BE2C (cell line): Measurements from ENCODE around the gene KAZN.

Source experiments
- DNase-seq: peaks from one replicate; pipeline ENCODE4 v3.0.0-alpha.2; 2020
- H3K27me3 ChIP-seq: fragments of 250-450 bp; sonication (Bioruptor Pico); 2 replicates; pipeline ENCODE4 v1.5.1; 2020; ENCODE audit warnings: mild to moderate bottlenecking
- H3K36me3 ChIP-seq: fragments of 250-450 bp; sonication (Bioruptor Pico); 2 replicates; pipeline ENCODE4 v1.5.1; 2020; ENCODE audit warnings: mild to moderate bottlenecking
- H3K4me1 ChIP-seq: fragments of 250-450 bp; sonication (Bioruptor Pico); 2 replicates; pipeline ENCODE4 v1.5.1; 2020
- H3K4me3 ChIP-seq: 2 replicates; pipeline ENCODE4 v1.5.1; 2011; ENCODE audit warnings: low read depth, low read length
- H3K9me3 ChIP-seq: fragments of 250-450 bp; sonication (Bioruptor Pico); 2 replicates; pipeline ENCODE4 v1.5.1; 2020
- TF ChIP-seq, protein P1 (sequence below): IDR thresholded peaks from 2 replicates; pipeline ENCODE4 v1.5.1; 2012; ENCODE audit warnings: mild to moderate bottlenecking, low read depth, low read length

The KAZN gene

DNA sequence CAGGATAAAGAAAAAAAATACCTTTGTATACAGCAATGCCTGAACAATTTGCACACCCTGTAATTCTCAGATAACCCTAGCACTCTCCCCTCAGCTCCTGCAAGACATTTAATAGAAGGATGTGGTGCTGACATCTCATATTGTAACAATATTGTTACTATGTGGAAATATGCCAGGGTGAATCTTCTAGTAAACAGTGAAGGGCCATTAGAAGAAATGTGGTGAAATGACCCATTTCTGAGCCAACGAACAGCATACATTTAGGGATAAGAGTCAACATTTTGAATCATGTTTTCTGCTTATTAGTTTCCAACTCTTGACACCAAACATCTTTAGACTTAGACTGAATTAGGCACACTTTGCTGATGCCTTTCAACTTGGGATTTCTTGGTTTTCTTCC, 188.2 kb downstream of the KAZN start:
- DNase-seq = no peak
- TF ChIP-seq, protein P1, sequence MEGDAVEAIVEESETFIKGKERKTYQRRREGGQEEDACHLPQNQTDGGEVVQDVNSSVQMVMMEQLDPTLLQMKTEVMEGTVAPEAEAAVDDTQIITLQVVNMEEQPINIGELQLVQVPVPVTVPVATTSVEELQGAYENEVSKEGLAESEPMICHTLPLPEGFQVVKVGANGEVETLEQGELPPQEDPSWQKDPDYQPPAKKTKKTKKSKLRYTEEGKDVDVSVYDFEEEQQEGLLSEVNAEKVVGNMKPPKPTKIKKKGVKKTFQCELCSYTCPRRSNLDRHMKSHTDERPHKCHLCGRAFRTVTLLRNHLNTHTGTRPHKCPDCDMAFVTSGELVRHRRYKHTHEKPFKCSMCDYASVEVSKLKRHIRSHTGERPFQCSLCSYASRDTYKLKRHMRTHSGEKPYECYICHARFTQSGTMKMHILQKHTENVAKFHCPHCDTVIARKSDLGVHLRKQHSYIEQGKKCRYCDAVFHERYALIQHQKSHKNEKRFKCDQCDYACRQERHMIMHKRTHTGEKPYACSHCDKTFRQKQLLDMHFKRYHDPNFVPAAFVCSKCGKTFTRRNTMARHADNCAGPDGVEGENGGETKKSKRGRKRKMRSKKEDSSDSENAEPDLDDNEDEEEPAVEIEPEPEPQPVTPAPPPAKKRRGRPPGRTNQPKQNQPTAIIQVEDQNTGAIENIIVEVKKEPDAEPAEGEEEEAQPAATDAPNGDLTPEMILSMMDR = no peak
- Histone ChIP-seq H3K9me3 (no peaks in the 10 kb centered on the region), H3K36me3 (no peaks in the 10 kb centered on the region), H3K4me1 (no peaks in the 10 kb centered on the region), H3K27me3 (no peaks in the 10 kb centered on the region), H3K4me3 (no peak overlapping the region)

DNA sequence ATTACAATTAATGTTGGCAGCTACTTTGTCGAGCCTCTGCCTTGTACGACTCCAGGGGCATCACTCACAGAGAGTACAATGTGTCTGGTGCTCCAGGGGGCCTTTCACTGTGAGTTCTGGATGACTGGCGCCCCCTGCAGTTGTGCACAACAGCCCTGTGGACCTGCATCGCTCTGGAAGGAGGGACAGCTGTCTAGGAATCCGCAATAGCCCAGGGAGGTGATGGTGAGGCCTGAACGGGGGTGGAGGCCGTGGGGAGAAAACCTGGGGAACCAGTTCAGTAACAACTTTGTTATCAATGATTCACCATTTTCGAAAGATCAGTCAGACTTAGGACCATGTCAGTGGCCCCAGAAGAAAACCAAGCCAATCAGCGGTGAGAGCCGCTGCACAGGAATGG, 189.1 kb downstream of the KAZN start:
- TF ChIP-seq, protein P1 = no peak
- Histone ChIP-seq H3K36me3 (no peaks in the 10 kb centered on the region), H3K4me3 (no peak overlapping the region), H3K9me3 (no peaks in the 10 kb centered on the region), H3K27me3 (no peaks in the 10 kb centered on the region), H3K4me1 (no peaks in the 10 kb centered on the region)
- DNase-seq = no peak

DNA sequence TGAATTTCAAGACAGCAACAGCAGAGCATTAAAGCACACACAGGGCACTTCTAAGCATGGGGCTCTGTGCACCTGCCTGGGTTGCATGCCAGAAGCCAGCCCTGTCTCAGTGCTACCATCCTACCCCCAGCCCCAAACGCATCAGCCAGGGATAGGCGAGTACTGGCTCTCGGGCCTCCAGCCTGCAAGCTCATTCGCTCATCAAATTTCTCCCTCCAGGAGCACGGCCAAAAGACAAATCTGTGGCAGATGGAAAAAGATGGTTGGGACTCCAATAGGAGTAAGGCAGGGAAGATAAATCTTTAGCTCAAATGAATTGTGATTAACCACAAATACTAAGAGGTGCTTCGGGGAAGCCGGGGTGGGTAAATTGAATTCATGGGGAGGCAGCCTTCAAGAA, 189.6 kb downstream of the KAZN start:
- no peaks in the 10 kb centered on the region for H3K36me3 ChIP-seq
- no peak overlapping the region for H3K4me3 ChIP-seq
- TF ChIP-seq, protein P1 = no peak
- H3K27me3 ChIP-seq = no peaks in the 10 kb centered on the region
- H3K9me3 ChIP-seq = no peaks in the 10 kb centered on the region
- DNase-seq = no peak
- no peaks in the 10 kb centered on the region for H3K4me1 ChIP-seq

DNA sequence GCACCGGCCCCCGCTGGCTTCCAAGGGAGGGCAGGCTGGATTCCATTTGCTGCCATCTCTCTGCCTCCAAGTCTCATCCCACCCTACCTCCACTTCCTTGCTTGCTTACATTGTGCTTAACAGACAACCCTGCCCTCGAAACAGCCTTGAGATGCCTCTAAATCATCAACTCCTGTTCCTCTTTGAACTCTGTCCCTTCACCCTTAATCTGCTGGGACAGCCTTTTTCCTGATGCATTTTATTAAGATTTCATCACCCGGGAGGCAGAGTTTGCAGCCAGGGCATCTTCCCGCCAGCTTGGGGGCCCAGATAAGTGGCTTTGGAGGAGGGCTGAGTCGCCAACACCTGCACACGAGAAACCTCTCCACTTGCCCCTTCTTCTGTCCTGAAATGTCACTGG, 192.5 kb downstream of the KAZN start:
- Histone ChIP-seq H3K36me3 (no peaks in the 10 kb centered on the region), H3K4me3 (no peak overlapping the region), H3K4me1 (no peaks in the 10 kb centered on the region), H3K27me3 (no peaks in the 10 kb centered on the region), H3K9me3 (no peaks in the 10 kb centered on the region)
- no peak for DNase-seq
- TF ChIP-seq, protein P1 = no peak

DNA sequence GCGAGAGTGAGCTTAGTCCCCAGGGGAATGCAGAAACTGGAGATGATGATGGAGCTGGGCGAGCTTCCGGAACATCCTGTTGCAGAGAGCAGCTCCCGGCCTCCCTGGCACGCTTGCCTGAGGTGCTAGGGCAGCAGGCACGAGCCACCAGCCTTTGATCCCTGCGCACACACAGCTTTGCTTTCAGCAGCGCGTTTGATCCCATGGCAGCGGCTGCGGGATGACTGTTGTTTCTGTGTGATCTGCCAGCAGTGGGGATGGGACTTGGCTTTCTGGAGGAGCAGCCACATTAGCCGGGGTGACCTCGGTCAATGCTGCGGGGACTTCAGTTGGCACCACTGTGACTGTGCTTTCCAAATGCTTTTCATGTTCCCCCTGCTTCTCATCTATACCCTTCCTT, 193.2 kb downstream of the KAZN start:
- H3K4me1 ChIP-seq = no peaks in the 10 kb centered on the region
- no peak for DNase-seq
- no peaks in the 10 kb centered on the region for H3K9me3 ChIP-seq

DNA sequence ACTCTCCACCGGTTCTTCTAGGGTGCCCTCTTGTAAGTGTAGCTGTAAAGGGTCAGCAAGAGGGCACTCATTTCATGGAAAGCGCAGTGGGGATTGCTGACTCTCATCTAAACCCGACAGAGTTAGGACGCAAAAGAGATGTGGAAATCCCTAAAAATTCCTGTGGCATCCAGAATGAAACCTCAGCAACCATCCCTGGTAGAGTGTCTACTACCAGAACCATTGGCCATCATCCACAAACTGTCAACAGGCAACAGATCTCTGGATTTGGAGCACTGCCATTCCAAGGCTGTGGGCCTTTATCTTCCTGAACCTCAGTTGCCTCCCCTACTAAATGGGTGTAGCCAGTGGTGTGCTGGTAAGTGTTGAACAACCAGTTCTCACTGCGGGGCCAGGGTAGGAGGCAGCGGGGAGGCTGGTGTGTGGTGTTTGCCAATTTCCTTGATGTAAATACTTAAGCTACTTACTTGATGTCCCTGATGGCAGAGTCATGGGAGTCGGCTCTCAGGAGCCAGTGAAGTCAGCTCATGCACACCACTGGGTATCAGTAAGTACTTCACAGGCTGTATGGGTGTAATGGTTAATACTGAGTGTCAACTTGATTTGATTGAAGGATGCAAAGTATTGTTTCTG, 195.8 kb downstream of the KAZN start:
- DNase-seq = no peak
- no peaks in the 10 kb centered on the region for H3K27me3 ChIP-seq
- TF ChIP-seq, protein P1 = no peak
- H3K36me3 ChIP-seq = no peaks in the 10 kb centered on the region
- no peak overlapping the region for H3K4me3 ChIP-seq
- H3K4me1 ChIP-seq = no peaks in the 10 kb centered on the region
- no peaks in the 10 kb centered on the region for H3K9me3 ChIP-seq

More for the DNA sequence above, 193.2 kb downstream of the KAZN start:
- Histone ChIP-seq H3K27me3 (no peaks in the 10 kb centered on the region), H3K36me3 (no peaks in the 10 kb centered on the region), H3K4me3 (no peak overlapping the region)
- TF ChIP-seq, protein P1 = no peak
